Measurements from ENCODE around the gene PRKG1. TPM values are rescaled to one million over a fixed set of nuclear protein-coding genes. Genes with fewer than 3 reads are reported as not detected.

Gene PRKG1
- total RNA-seq, 1 experiment from 2014 or later: 10.4 TPM

- DNase-seq: no peak
- H2AK5ac ChIP-seq (ENCODE audit: insufficient read length, low read length): no peak overlapping the region
- H4K8ac ChIP-seq (replicated peaks; ENCODE audit: insufficient read length, low read depth, low read length): no peak overlapping the region
- H2BK12ac ChIP-seq (ENCODE audit: insufficient read length, low read depth, low read length): no peak overlapping the region
- H3K14ac ChIP-seq (ENCODE audit: insufficient read depth, low read length): no peak overlapping the region
- H2BK20ac ChIP-seq (ENCODE audit: low read depth, low read length, poor library complexity, severe bottlenecking): no peak overlapping the region
- H3K4ac ChIP-seq (ENCODE audit: low read depth, low read length): no peak overlapping the region
- no peak overlapping the region for H2BK15ac ChIP-seq (ENCODE audit: low read depth, low read length)
- H4K91ac ChIP-seq (ENCODE audit: insufficient read length, low read depth, low read length): no peak overlapping the region
- peaks cover 8 to 17% of the 10 kb centered on the region in 2 experiments for H3K9me3 Mint-ChIP-seq
- H3K4me1 ChIP-seq (ENCODE audit: insufficient read depth, low read length): peaks cover 2% of the 10 kb centered on the region; the same call in 1 of the 2 replicates
- WGBS (ENCODE audit: extremely low coverage, insufficient read length, low lambda C conversion rate): no CpG with 5 or more reads among the region's 1 CpG
- no peak overlapping the region for H2BK5ac ChIP-seq (ENCODE audit: insufficient read length, low read length)
- no peak overlapping the region for H3K23ac ChIP-seq (ENCODE audit: insufficient read length, low read depth, low read length)
- H2BK120ac ChIP-seq (ENCODE audit: low read depth, low read length, poor library complexity, severe bottlenecking): no peak overlapping the region
- H3K27me3 ChIP-seq (ENCODE audit: insufficient read depth, low read length): no peaks in the 10 kb centered on the region
- H4K5ac ChIP-seq (ENCODE audit: insufficient read length, low read depth, low read length): no peak overlapping the region
- no peaks in the 10 kb centered on the region for H3K79me2 ChIP-seq (ENCODE audit: insufficient read depth, low read length)
- H3K4me3 Mint-ChIP-seq: no peak overlapping the region
- no peaks in the 10 kb centered on the region for H4K20me1 ChIP-seq (ENCODE audit: control insufficient read depth, insufficient read depth, insufficient read length)
- H3T11ph ChIP-seq (ENCODE audit: low read length): no peak overlapping the region
- no peak overlapping the region for H3K18ac ChIP-seq (ENCODE audit: insufficient read length, low read depth, low read length)
- H3K27ac ChIP-seq (ENCODE audit: insufficient read length, low read depth, low read length): no peak overlapping the region
- no peaks in the 10 kb centered on the region for H3K79me1 ChIP-seq (ENCODE audit: insufficient read depth, low read depth, low read length, poor library complexity, severe bottlenecking)
- H3K4me1 Mint-ChIP-seq: peaks cover 25 to 26% of the 10 kb centered on the region in 2 experiments
- H3K27ac Mint-ChIP-seq: no peak overlapping the region
- no peak overlapping the region for H2AFZ ChIP-seq (ENCODE audit: low read length)
- no peaks in the 10 kb centered on the region for H3K27me3 Mint-ChIP-seq (ENCODE audit: low read depth)
- no peak overlapping the region for H3K56ac ChIP-seq (ENCODE audit: insufficient read length, low read depth, low read length)
- H3K23me2 ChIP-seq (ENCODE audit: insufficient read length, low read depth, low read length, poor library complexity, severe bottlenecking): no peaks in the 10 kb centered on the region
- TF ChIP-seq CTCF (conservative IDR thresholded peaks at IDR 0.05): no peak
- no peak overlapping the region for H3K4me2 ChIP-seq (ENCODE audit: insufficient read depth, insufficient read length, low read length)
- peaks cover 4 to 10% (median 8%) of the 10 kb centered on the region in 3 experiments; a peak in 6 of 7 replicates for H3K36me3 Mint-ChIP-seq (ENCODE audit: insufficient read depth in 1 of 3, low read depth in 3 of 3)
- no peak overlapping the region for H3K9ac ChIP-seq (ENCODE audit: extremely low read depth, insufficient read length, low read length)
- no peaks in the 10 kb centered on the region for H3K9me3 ChIP-seq (ENCODE audit: control insufficient read depth, low read depth, low read length)
Observed at GRCh38 chr10:51951601-51952000, 877.3 kb downstream of the PRKG1 start.

Data from H9 (cell line).